Measurements from ENCODE around the gene MMP1.

Gene MMP1

GRCh38 chr11:102771351-102771750 is 26.6 kb downstream of the MMP1 start:
- Histone ChIP-seq H3K4me3 (ENCODE audit: insufficient read depth, low read length, poor library complexity, severe bottlenecking) (no peak overlapping the region), H3K27ac (ENCODE audit: low read depth, low read length) (no peak overlapping the region), H3K9me3 (ENCODE audit: insufficient read depth, low read length) (no peaks in the 10 kb centered on the region), H3F3A (ENCODE audit: insufficient read depth) (no peaks in the 10 kb centered on the region), H3K4me2 (ENCODE audit: low read depth, low read length, poor library complexity, severe bottlenecking) (no peak overlapping the region), H3K27me3 (ENCODE audit: low read length) (no peaks in the 10 kb centered on the region), H3K36me3 (ENCODE audit: low read length) (no peaks in the 10 kb centered on the region), H3K79me2 (ENCODE audit: insufficient read depth, low read length) (no peaks in the 10 kb centered on the region), H3K9ac (ENCODE audit: low read length) (no peak overlapping the region), H4K20me1 (ENCODE audit: low read depth, low read length) (no peaks in the 10 kb centered on the region), H2AFZ (ENCODE audit: low read depth, low read length, severe bottlenecking) (no peak overlapping the region), H3K9me2 (replicated peaks; ENCODE audit: insufficient read depth, low read length) (no peaks in the 10 kb centered on the region)
- TF ChIP-seq CTCF (IDR thresholded peaks at IDR 0.05; ENCODE audit: insufficient read depth, low read length, poor library complexity, severe bottlenecking): no peak
- TF ChIP-seq EZH2phosphoT487 (conservative IDR thresholded peaks at IDR 0.05; ENCODE audit: low read length): no peak

- Histone ChIP-seq H3K9me3 (ENCODE audit: insufficient read depth, low read length) (no peaks in the 10 kb centered on the region), H3K9me2 (replicated peaks; ENCODE audit: insufficient read depth, low read length) (no peaks in the 10 kb centered on the region), H2AFZ (ENCODE audit: low read depth, low read length, severe bottlenecking) (no peak overlapping the region), H3K36me3 (ENCODE audit: low read length) (no peaks in the 10 kb centered on the region), H3K27ac (ENCODE audit: low read depth, low read length) (no peak overlapping the region), H4K20me1 (ENCODE audit: low read depth, low read length) (no peaks in the 10 kb centered on the region), H3K27me3 (ENCODE audit: low read length) (no peaks in the 10 kb centered on the region), H3F3A (ENCODE audit: insufficient read depth) (no peaks in the 10 kb centered on the region), H3K79me2 (ENCODE audit: insufficient read depth, low read length) (no peaks in the 10 kb centered on the region), H3K9ac (ENCODE audit: low read length) (no peak overlapping the region), H3K4me2 (ENCODE audit: low read depth, low read length, poor library complexity, severe bottlenecking) (no peak overlapping the region), H3K4me3 (ENCODE audit: insufficient read depth, low read length, poor library complexity, severe bottlenecking) (no peak overlapping the region)
- TF ChIP-seq CTCF (IDR thresholded peaks at IDR 0.05; ENCODE audit: insufficient read depth, low read length, poor library complexity, severe bottlenecking): no peak
- no peak for TF ChIP-seq EZH2phosphoT487 (conservative IDR thresholded peaks at IDR 0.05; ENCODE audit: low read length)
These were observed 27.8 kb downstream of the MMP1 start for GRCh38 chr11:102770191-102770590.

- no peak overlapping the region for H3K4me3 ChIP-seq (ENCODE audit: insufficient read depth, low read length, poor library complexity, severe bottlenecking)
- H3K36me3 ChIP-seq (ENCODE audit: low read length): no peaks in the 10 kb centered on the region
- H3K27ac ChIP-seq (ENCODE audit: low read depth, low read length): no peak overlapping the region
- no peaks in the 10 kb centered on the region for H4K20me1 ChIP-seq (ENCODE audit: low read depth, low read length)
- H3K9ac ChIP-seq (ENCODE audit: low read length): no peak overlapping the region
- no peaks in the 10 kb centered on the region for H3K9me2 ChIP-seq (replicated peaks; ENCODE audit: insufficient read depth, low read length)
- H2AFZ ChIP-seq (ENCODE audit: low read depth, low read length, severe bottlenecking): no peak overlapping the region
- no peaks in the 10 kb centered on the region for H3K9me3 ChIP-seq (ENCODE audit: insufficient read depth, low read length)
- no peak for TF ChIP-seq EZH2phosphoT487 (conservative IDR thresholded peaks at IDR 0.05; ENCODE audit: low read length)
- no peak for TF ChIP-seq CTCF (IDR thresholded peaks at IDR 0.05; ENCODE audit: insufficient read depth, low read length, poor library complexity, severe bottlenecking)
- no peaks in the 10 kb centered on the region for H3K79me2 ChIP-seq (ENCODE audit: insufficient read depth, low read length)
- H3K4me2 ChIP-seq (ENCODE audit: low read depth, low read length, poor library complexity, severe bottlenecking): no peak overlapping the region
- no peaks in the 10 kb centered on the region for H3F3A ChIP-seq (ENCODE audit: insufficient read depth)
- no peaks in the 10 kb centered on the region for H3K27me3 ChIP-seq (ENCODE audit: low read length)
These were observed 30.2 kb downstream of the MMP1 start for GRCh38 chr11:102767800-102768199.

Data from SU-DHL-6 (cell line).